Ovary (tissue), 3 donors: Measurements from ENCODE around the gene DLEU7.

Experiments used
- CTCF ChIP-seq, 3 donors: fragments of 450-650 bp in 2 of 3; fragments of 200-600 bp in 1 of 3; IDR thresholded peaks; one replicate each; pipeline versions ENCODE4 v1.5.1 to v1.8.0; 2016 to 2022; ENCODE audit warnings: antibody characterized with exemption in 3 of 3, mild to moderate bottlenecking in 1 of 3
- POLR2A ChIP-seq: fragments of 450-650 bp; IDR thresholded peaks from one replicate; pipeline ENCODE4 v1.6.1; 2017; ENCODE audit warnings: antibody characterized with exemption, mild to moderate bottlenecking, moderate library complexity
- donor health status: DM: no; HTN: no; CAD: no.

- TF ChIP-seq POLR2A, result no peak
- no peak for TF ChIP-seq CTCF (IDR thresholded peaks at IDR 0.05)
These were observed 59.7 kb downstream of the DLEU7 start for GRCh38 chr13:50783717-50784290.
